GM18873 (cell line): ENCODE data around the gene NPIPA8.
"Not testable (repeated sequence)": the region's sequence is repeated elsewhere in the genome, so short reads cannot be mapped to it uniquely, and the experiment has no call there.

ENCODE experiments used
- ATAC-seq: cut with Tn5 transposase; IDR thresholded peaks from one replicate; pipeline ENCODE4 v1.9.1; 2021; ENCODE audit warnings: mild to moderate bottlenecking, moderate library complexity, moderate number of reproducible peaks; ENCODE audit not compliant: unreplicated experiment, low FRiP score

The NPIPA8 gene

DNA sequence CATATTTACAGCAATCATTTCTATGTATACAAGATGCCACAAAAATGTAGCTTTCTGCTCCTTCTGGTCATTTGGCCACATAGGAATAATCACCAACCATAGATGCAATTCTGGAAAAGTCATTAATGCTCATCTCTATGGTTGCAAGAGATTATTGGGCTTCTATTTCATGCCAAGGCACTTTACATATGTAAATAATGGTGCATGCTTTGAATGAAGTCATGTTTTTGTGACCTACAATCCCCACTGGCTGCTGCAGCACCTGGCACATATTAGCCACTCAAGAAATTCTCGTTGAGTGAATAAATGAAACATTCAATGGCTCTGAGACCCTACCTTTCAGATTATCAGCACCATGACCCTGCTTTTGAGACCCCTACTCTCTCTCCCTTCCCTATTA is 50.2 kb downstream of the NPIPA8 start:
- ATAC-seq: not testable (repeated sequence)

DNA sequence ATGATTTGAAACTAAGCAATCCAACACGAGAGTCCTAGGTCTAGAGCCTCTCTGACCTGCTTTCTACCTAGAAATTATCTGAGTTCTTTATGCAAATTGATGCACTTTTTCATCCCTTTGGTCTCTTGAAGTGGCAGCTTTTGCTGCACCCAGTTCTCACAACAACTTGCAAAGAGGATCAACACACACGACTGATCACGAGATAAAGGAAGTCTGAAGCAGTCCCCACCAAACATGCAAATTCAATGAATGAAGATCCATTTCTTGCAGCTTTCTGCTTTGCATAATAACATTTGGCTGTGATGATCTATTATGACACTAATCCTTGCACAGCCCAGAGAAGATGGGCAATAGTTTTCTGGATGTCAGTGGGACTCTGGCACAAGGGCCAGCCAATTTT is 56.2 kb downstream of the NPIPA8 start:
- ATAC-seq: not testable (repeated sequence)

DNA sequence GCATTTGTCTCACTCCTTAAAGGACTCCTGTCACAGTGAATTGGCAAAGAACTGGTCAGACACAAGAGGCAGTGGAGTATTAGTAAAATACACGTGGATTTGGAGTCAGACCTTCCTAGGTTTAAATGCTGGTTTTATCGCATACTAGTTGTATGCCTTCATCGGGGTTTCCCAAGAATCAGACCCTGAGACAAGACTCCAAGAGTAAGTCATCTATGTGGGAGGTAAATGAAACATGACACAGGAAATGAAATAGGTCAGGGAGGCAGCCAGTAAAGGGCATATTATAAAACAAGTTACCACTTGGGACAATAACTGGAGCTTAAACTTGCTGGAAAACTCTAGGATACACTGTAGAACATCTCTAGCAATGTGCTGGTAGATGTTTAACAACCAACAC is 59.8 kb downstream of the NPIPA8 start:
- not testable (repeated sequence) for ATAC-seq

DNA sequence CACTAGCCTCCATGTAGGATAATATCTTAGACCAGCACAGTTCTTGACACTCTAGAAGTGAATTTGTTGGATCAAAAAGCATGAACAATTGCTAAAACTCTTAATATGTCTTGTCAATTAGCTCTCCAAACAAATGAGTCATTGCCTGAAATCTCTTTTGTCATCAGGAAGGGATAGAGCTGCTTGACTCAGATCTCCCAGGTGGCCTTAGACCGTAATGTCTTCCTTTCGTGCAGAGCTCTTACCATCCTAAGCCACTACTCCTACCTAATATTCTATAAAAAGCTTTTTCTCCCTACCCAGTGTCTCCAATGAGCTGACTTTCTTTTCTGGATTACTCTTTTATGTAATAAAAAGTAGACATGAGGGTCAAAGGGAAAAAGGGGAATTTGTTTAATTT is 66.4 kb downstream of the NPIPA8 start:
- ATAC-seq: not testable (repeated sequence)
